ENCODE measurements around the gene NRAP.

NRAP gene

GRCh38 chr10:113690749-113691148, 26.9 kb upstream of the NRAP start:
- Histone ChIP-seq H2AFZ (ENCODE audit: low read depth, low read length) (no peak overlapping the region), H2BK5ac (ENCODE audit: low read depth, low read length, poor library complexity, severe bottlenecking) (no peak overlapping the region)
- WGBS, result 100% methylated on average over 2 of the region's 3 CpGs

GRCh38 chr10:113689574-113689973, 25.7 kb upstream of the NRAP start:
- WGBS, result 71% methylated on average over 3 of the region's 3 CpGs
- no peak overlapping the region for H3K27ac ChIP-seq (ENCODE audit: low read length, poor library complexity, severe bottlenecking)
- H3K79me1 ChIP-seq (replicated peaks; ENCODE audit: low read length, poor library complexity, severe bottlenecking), result peaks cover 36% of the 10 kb centered on the region
- H3K36me3 ChIP-seq (ENCODE audit: control insufficient read depth in 1 of 2, insufficient read depth in 2 of 2, low read depth in 1 of 2, low read length in 2 of 2), result peaks cover 24 to 34% of the 10 kb centered on the region in 2 experiments
- H3K18ac ChIP-seq (ENCODE audit: low read depth in 1 of 2, low read length in 2 of 2), result no peak overlapping the region
- DNase-seq, result no peak
- no peak overlapping the region for H4K8ac ChIP-seq (ENCODE audit: low read length)
- no peak overlapping the region for H3K23ac ChIP-seq (ENCODE audit: low read length in 2 of 2)
- H3K4me3 ChIP-seq (ENCODE audit: insufficient read depth in 1 of 2, low read depth in 1 of 2, low read length in 2 of 2), result no peak overlapping the region
- no peak overlapping the region for H2BK120ac ChIP-seq (ENCODE audit: low read depth, low read length)
- H3K27me3 ChIP-seq (ENCODE audit: control insufficient read depth in 1 of 2, insufficient read depth in 1 of 2, low read length in 2 of 2), result no peaks in the 10 kb centered on the region
- no peak overlapping the region for H2BK15ac ChIP-seq (ENCODE audit: low read depth, poor library complexity, severe bottlenecking)
- H3K4me2 ChIP-seq (ENCODE audit: low read length, poor library complexity, severe bottlenecking), result no peak overlapping the region
- no peak overlapping the region for H3K4ac ChIP-seq (ENCODE audit: low read depth in 1 of 2, low read length in 2 of 2)
- peaks cover 43% of the 10 kb centered on the region for H3K9me3 ChIP-seq (ENCODE audit: control insufficient read depth, low read length)
- H2BK5ac ChIP-seq (ENCODE audit: low read depth, low read length, poor library complexity, severe bottlenecking), result no peak overlapping the region
- no peak overlapping the region for H2AK5ac ChIP-seq (ENCODE audit: low read length, severe bottlenecking)
- no peak overlapping the region for H3K14ac ChIP-seq (ENCODE audit: low read length in 2 of 2)
- no peak overlapping the region for H2AFZ ChIP-seq (ENCODE audit: low read depth, low read length)
- H2BK12ac ChIP-seq (ENCODE audit: low read length in 2 of 2), result no peak overlapping the region
- H3K9ac ChIP-seq (ENCODE audit: low read length), result no peak overlapping the region
- no peak overlapping the region for H4K91ac ChIP-seq (ENCODE audit: low read length)
- peaks cover 4% of the 10 kb centered on the region for H3K4me1 ChIP-seq (ENCODE audit: control insufficient read depth, insufficient read depth, low read depth, low read length)

More at GRCh38 chr10:113690749-113691148, 26.9 kb upstream of the NRAP start:
- no peak overlapping the region for H3K9ac ChIP-seq (ENCODE audit: low read length)
- H3K18ac ChIP-seq (ENCODE audit: low read depth in 1 of 2, low read length in 2 of 2), result no peak overlapping the region
- peaks cover 26 to 34% of the 10 kb centered on the region in 2 experiments for H3K36me3 ChIP-seq (ENCODE audit: control insufficient read depth in 1 of 2, insufficient read depth in 2 of 2, low read depth in 1 of 2, low read length in 2 of 2)
- H3K4me1 ChIP-seq (ENCODE audit: control insufficient read depth, insufficient read depth, low read depth, low read length), result peaks cover 4% of the 10 kb centered on the region
- no peaks in the 10 kb centered on the region for H3K27me3 ChIP-seq (ENCODE audit: control insufficient read depth in 1 of 2, insufficient read depth in 1 of 2, low read length in 2 of 2)
- no peak overlapping the region for H2BK120ac ChIP-seq (ENCODE audit: low read depth, low read length)
- H4K91ac ChIP-seq (ENCODE audit: low read length), result no peak overlapping the region
- peaks cover 43% of the 10 kb centered on the region for H3K9me3 ChIP-seq (ENCODE audit: control insufficient read depth, low read length)
- H3K4me2 ChIP-seq (ENCODE audit: low read length, poor library complexity, severe bottlenecking), result no peak overlapping the region
- H3K4ac ChIP-seq (ENCODE audit: low read depth in 1 of 2, low read length in 2 of 2), result no peak overlapping the region
- H3K23ac ChIP-seq (ENCODE audit: low read length in 2 of 2), result no peak overlapping the region
- no peak overlapping the region for H3K14ac ChIP-seq (ENCODE audit: low read length in 2 of 2)
- H2BK15ac ChIP-seq (ENCODE audit: low read depth, poor library complexity, severe bottlenecking), result no peak overlapping the region
- no peak overlapping the region for H3K27ac ChIP-seq (ENCODE audit: low read length, poor library complexity, severe bottlenecking)
- no peak overlapping the region for H4K8ac ChIP-seq (ENCODE audit: low read length)
- peaks cover 43% of the 10 kb centered on the region for H3K79me1 ChIP-seq (replicated peaks; ENCODE audit: low read length, poor library complexity, severe bottlenecking)
- no peak overlapping the region for H2AK5ac ChIP-seq (ENCODE audit: low read length, severe bottlenecking)
- H3K4me3 ChIP-seq (ENCODE audit: insufficient read depth in 1 of 2, low read depth in 1 of 2, low read length in 2 of 2), result no peak overlapping the region
- no peak overlapping the region for H2BK12ac ChIP-seq (ENCODE audit: low read length in 2 of 2)
- DNase-seq, result no peak

- Histone ChIP-seq H3K79me1 (replicated peaks; ENCODE audit: low read length, poor library complexity, severe bottlenecking) (peaks cover 32% of the 10 kb centered on the region), H3K27me3 (ENCODE audit: control insufficient read depth in 1 of 2, insufficient read depth in 1 of 2, low read length in 2 of 2) (no peaks in the 10 kb centered on the region), H3K14ac (ENCODE audit: low read length in 2 of 2) (no peak overlapping the region), H2AK5ac (ENCODE audit: low read length, severe bottlenecking) (no peak overlapping the region), H4K91ac (ENCODE audit: low read length) (no peak overlapping the region), H2BK5ac (ENCODE audit: low read depth, low read length, poor library complexity, severe bottlenecking) (no peak overlapping the region), H3K23ac (ENCODE audit: low read length in 2 of 2) (no peak overlapping the region), H3K9ac (ENCODE audit: low read length) (no peak overlapping the region), H3K9me3 (ENCODE audit: control insufficient read depth, low read length) (peaks cover 43% of the 10 kb centered on the region), H4K8ac (ENCODE audit: low read length) (no peak overlapping the region), H2BK12ac (ENCODE audit: low read length in 2 of 2) (no peak overlapping the region), H2AFZ (ENCODE audit: low read depth, low read length) (no peak overlapping the region), H2BK120ac (ENCODE audit: low read depth, low read length) (no peak overlapping the region), H3K4ac (ENCODE audit: low read depth in 1 of 2, low read length in 2 of 2) (no peak overlapping the region), H3K36me3 (ENCODE audit: control insufficient read depth in 1 of 2, insufficient read depth in 2 of 2, low read depth in 1 of 2, low read length in 2 of 2) (peaks cover 20 to 29% of the 10 kb centered on the region in 2 experiments), H3K4me1 (ENCODE audit: control insufficient read depth, insufficient read depth, low read depth, low read length) (peaks cover 4% of the 10 kb centered on the region), H3K18ac (ENCODE audit: low read depth in 1 of 2, low read length in 2 of 2) (no peak overlapping the region), H3K4me3 (ENCODE audit: insufficient read depth in 1 of 2, low read depth in 1 of 2, low read length in 2 of 2) (no peak overlapping the region), H3K4me2 (ENCODE audit: low read length, poor library complexity, severe bottlenecking) (no peak overlapping the region), H3K27ac (ENCODE audit: low read length, poor library complexity, severe bottlenecking) (no peak overlapping the region), H2BK15ac (ENCODE audit: low read depth, poor library complexity, severe bottlenecking) (no peak overlapping the region)
- WGBS, result no CpG with 5 or more reads among the region's 1 CpG
- DNase-seq, result no peak
Measured at GRCh38 chr10:113689057-113689456, 25.2 kb upstream of the NRAP start.

GRCh38 chr10:113687037-113687436, 23.2 kb upstream of the NRAP start:
- peaks cover 25% of the 10 kb centered on the region for H3K9me3 ChIP-seq (ENCODE audit: control insufficient read depth, low read length)
- DNase-seq, result no peak
- no peak overlapping the region for H2BK5ac ChIP-seq (ENCODE audit: low read depth, low read length, poor library complexity, severe bottlenecking)
- peaks cover 4% of the 10 kb centered on the region for H3K4me1 ChIP-seq (ENCODE audit: control insufficient read depth, insufficient read depth, low read depth, low read length)
- no peak overlapping the region for H4K91ac ChIP-seq (ENCODE audit: low read length)
- H3K4me3 ChIP-seq (ENCODE audit: insufficient read depth in 1 of 2, low read depth in 1 of 2, low read length in 2 of 2), result peak overlapping the region in 1 of 2 experiments; percentile 22
- H3K23ac ChIP-seq (ENCODE audit: low read length in 2 of 2), result no peak overlapping the region
- H2AK5ac ChIP-seq (ENCODE audit: low read length, severe bottlenecking), result no peak overlapping the region
- no peak overlapping the region for H3K14ac ChIP-seq (ENCODE audit: low read length in 2 of 2)
- H2BK12ac ChIP-seq (ENCODE audit: low read length in 2 of 2), result no peak overlapping the region
- H3K4me2 ChIP-seq (ENCODE audit: low read length, poor library complexity, severe bottlenecking), result no peak overlapping the region
- H3K27ac ChIP-seq (ENCODE audit: low read length, poor library complexity, severe bottlenecking), result no peak overlapping the region
- 100% methylated on average over 1 of the region's 4 CpGs for WGBS
- H3K9ac ChIP-seq (ENCODE audit: low read length), result no peak overlapping the region
- H3K36me3 ChIP-seq (ENCODE audit: control insufficient read depth in 1 of 2, insufficient read depth in 2 of 2, low read depth in 1 of 2, low read length in 2 of 2), result peaks cover 11 to 23% of the 10 kb centered on the region in 2 experiments
- H2BK15ac ChIP-seq (ENCODE audit: low read depth, poor library complexity, severe bottlenecking), result no peak overlapping the region
- H4K8ac ChIP-seq (ENCODE audit: low read length), result no peak overlapping the region
- peaks cover 20% of the 10 kb centered on the region for H3K79me1 ChIP-seq (replicated peaks; ENCODE audit: low read length, poor library complexity, severe bottlenecking)
- H2AFZ ChIP-seq (ENCODE audit: low read depth, low read length), result no peak overlapping the region
- H3K4ac ChIP-seq (ENCODE audit: low read depth in 1 of 2, low read length in 2 of 2), result no peak overlapping the region
- H2BK120ac ChIP-seq (ENCODE audit: low read depth, low read length), result no peak overlapping the region
- H3K27me3 ChIP-seq (ENCODE audit: control insufficient read depth in 1 of 2, insufficient read depth in 1 of 2, low read length in 2 of 2), result no peaks in the 10 kb centered on the region
- no peak overlapping the region for H3K18ac ChIP-seq (ENCODE audit: low read depth in 1 of 2, low read length in 2 of 2)
